ENCODE data around the gene ZNF827. TPM values are rescaled to one million over a fixed set of nuclear protein-coding genes. Genes with fewer than 3 reads are reported as not detected.

The ZNF827 gene
- total RNA-seq, 2 experiments from 2014 or later, result 13.6 to 14.8 TPM

DNA sequence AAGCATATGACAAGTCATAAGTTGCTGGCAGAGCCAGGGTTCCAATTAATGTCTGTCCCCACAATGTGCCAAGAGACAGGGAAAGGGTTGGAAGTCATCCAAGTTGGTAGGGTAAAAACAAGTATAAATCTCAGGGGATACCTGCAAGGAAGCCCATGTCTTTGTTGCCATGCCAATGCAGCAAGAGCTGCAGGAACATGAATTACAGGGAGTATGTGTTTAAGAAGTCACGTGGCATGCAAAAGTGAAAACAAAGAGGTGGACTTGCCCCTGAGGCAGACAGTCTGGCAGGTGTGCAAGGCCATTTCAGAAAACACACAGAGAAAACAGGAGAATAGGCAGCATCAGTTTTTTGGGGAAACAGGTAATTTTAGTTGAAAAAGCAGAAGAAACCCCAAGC lies 229.3 kb downstream of the ZNF827 start:
- DNase-seq (no peak), ATAC-seq (no peak)
- Mint-ChIP-seq H3K27me3 (ENCODE audit: low read depth) (peaks cover 2% of the 10 kb centered on the region), H3K4me1 (ENCODE audit: low read depth) (no peaks in the 10 kb centered on the region), H3K4me3 (no peak overlapping the region), H3K9me3 (ENCODE audit: insufficient read depth) (peaks cover 19% of the 10 kb centered on the region), H3K27ac (no peak overlapping the region), H3K36me3 (ENCODE audit: low read depth) (no peaks in the 10 kb centered on the region)
- ChIA-PET CTCF (no interaction called here), POLR2A (no interaction called here)

Other genes with a start within 250 kb of the ZNF827 start
- 10 to 100 TPM; 52.2 to 64.3 TPM for gene LSM6, start 236.9 kb upstream of the ZNF827 start, total RNA-seq